Inflammatory macrophage treated with lipopolysaccharide for 1 hour (primary cell): ENCODE data around the gene SND1.
"Not testable (repeated sequence)": the region's sequence is repeated elsewhere in the genome, so short reads cannot be mapped to it uniquely, and the experiment has no call there.

Experiments used
- DNase-seq, 2 donors: peaks; one replicate each; pipeline ENCODE4 v3.0.0-alpha.2; 2020 to 2022

Gene SND1

GRCh38 chr7:127946111-127946510 is 294.1 kb downstream of the SND1 start:
- DNase-seq: no peak

- DNase-seq: no peak
Measured at GRCh38 chr7:127946847-127947246, 294.9 kb downstream of the SND1 start.

- no peak for DNase-seq
Measured at GRCh38 chr7:127948312-127948711, 296.3 kb downstream of the SND1 start.

GRCh38 chr7:127948930-127949329 is 296.9 kb downstream of the SND1 start:
- no peak for DNase-seq

GRCh38 chr7:127949769-127950222 is 297.8 kb downstream of the SND1 start:
- DNase-seq: no peak

GRCh38 chr7:127950233-127950935 is 298.4 kb downstream of the SND1 start:
- no peak for DNase-seq

DNA sequence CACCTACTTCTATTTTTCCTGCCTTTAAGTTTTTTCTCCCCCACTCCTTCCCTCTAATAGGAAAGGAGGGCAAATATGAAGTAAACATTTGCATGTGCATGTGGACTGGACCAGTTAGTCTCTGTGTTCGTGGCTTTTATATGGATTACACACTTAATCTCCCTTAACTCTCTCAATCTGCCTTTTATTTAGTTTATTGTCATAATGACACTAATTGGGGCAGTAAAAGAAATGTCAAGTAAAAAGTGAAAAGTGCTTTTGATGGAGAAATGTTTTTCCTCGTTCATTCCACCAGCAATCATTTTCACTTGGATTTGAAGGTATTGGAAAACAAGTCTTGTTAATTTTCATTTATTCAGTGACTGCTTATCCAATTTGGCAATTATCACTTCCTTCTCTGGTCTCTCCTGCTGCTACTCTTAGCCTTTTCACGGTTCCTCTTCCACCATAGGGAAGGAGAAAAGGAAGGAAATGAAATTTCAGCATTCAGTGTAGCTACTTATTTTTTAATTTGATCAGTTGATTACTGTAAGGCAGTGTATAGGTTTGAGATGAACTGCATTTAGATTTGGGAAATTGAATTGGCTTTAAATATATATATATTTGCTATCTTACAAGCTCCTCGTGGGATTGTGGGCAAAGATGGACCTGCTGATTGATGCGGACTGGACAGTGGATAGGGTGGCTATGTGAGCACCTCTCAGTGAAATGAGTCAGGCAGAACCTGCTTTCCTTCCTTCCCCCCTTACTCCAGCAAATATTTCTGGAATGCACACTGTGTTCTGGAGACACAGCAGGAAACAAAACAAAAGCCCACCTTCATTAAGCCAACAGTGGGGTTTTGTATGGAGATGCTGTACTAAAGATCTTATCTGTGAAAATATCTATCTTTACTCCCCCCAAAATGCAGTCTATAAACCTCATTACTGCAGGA is 301.7 kb downstream of the SND1 start:
- peak; percentile 21 to 29 for DNase-seq

GRCh38 chr7:127954357-127954748 is 302.4 kb downstream of the SND1 start:
- DNase-seq: no peak

- DNase-seq: no peak
Measured at GRCh38 chr7:127955051-127955531, 303.1 kb downstream of the SND1 start.

- no peak for DNase-seq
Measured at GRCh38 chr7:127957886-127958285, 305.9 kb downstream of the SND1 start.

DNA sequence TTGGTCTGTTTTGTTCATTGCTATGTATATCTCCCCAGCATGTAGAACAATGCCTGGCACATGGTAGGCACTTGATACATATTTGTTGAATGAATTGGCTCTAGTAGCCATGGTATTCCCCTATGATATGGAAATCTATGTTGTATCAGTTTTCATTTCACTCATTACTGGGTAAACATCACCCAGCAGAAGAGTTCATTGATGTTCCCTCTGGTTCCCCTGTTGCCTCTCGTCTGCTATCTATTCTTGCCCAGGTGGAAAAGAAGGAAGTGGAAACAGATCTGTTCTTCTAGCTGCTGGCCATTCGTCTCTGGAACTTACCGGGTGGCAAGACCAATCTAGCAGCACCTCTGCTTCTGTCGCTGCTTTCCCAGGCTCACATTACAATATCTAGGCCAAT is 307.8 kb downstream of the SND1 start:
- DNase-seq: no peak

DNA sequence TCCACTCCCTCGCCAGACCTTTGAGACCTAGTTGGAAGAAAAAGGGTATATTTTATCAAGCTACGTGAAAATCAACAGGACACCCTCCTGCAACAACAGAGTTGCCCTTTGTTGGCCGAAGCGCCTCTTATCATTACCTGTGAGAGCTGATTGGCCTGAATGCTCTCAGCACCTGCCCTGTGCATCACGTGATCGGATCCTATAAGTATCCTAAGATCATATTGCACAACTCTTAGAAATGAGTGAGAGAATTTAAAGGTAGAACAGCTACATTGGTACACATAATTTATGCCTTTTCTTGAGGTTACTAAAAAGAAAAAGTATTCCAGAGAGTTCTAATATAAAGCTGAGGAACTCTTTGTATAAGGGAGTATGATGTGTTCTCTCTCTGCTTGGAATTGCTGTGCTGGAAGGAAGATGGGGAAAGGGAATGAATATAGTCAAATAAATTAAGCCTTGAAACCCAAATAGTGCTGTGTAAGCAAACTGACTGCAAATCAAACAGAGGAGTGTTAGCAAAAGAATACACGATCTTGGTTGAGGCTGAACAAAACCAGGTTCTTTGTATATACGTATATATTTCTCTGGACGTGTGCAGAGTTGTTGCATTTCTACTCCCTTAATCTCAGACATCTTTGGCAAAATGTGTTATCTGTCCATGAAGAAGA is 309.9 kb downstream of the SND1 start:
- DNase-seq: no peak

GRCh38 chr7:127962589-127963361 is 310.8 kb downstream of the SND1 start:
- DNase-seq: no peak

- DNase-seq: not testable (repeated sequence)
Measured at GRCh38 chr7:127963850-127964249, 311.9 kb downstream of the SND1 start.

DNA sequence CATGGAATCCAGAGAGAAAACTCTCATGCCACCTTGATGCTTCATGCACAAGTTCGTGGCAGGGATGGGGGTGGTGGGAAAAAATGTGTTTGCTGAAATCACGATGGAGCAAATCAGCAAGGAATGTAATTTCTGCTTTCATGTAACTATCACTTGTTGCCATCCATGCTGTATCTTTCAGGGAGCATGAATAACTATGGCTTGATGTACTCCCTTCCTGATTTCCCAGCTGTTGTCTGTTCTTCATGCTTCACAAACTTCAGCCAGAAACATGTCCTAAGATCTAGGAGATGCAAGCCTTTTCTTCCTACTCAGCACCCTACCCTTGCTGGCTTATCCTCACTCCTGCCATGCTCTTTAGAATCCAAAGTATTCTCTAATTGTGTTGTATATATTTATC is 315.3 kb downstream of the SND1 start:
- DNase-seq: no peak

- no peak for DNase-seq
Measured at GRCh38 chr7:127968547-127968946, 316.6 kb downstream of the SND1 start.

GRCh38 chr7:127973832-127974231 is 321.8 kb downstream of the SND1 start:
- DNase-seq: no peak

GRCh38 chr7:127974446-127975035 is 322.5 kb downstream of the SND1 start:
- no peak for DNase-seq

GRCh38 chr7:127976056-127976737 is 324.2 kb downstream of the SND1 start:
- DNase-seq: no peak

GRCh38 chr7:127976738-127977120 is 324.7 kb downstream of the SND1 start:
- no peak for DNase-seq

- DNase-seq: no peak
Measured at GRCh38 chr7:127978421-127978820, 326.4 kb downstream of the SND1 start.
